Stimulated activated naive CD8-positive, alpha-beta T cell treated with anti-CD3 and anti-CD28 coated beads, Interleukin-15, amount 100 ng/mL, for 72 hours (primary cell): Measurements from ENCODE around the gene ANKLE2.
A peak's percentile ranks its signal among the peaks of the same experiment; 100 is the strongest.

Experiments used
- ATAC-seq: fragments of 150-1000 bp; cut with Tn5 transposase; 2 replicates; pipeline ENCODE4 v1.10.0; 2021; ENCODE audit warnings: mild to moderate bottlenecking, moderate library complexity
- DNase-seq, 2 donors: peaks; one replicate each; pipeline ENCODE4 v3.0.0; 2021 to 2022
- H3K27ac Mint-ChIP-seq, 2 donors: one replicate each; pipeline ENCODE4 v1.8.0; 2022; ENCODE audit warnings: mild to moderate bottlenecking in 2 of 2, mixed read lengths in 2 of 2, moderate library complexity in 2 of 2
- H3K27me3 Mint-ChIP-seq: one replicate; pipeline ENCODE4 v1.8.0; 2022; ENCODE audit warnings: mixed read lengths
- H3K4me1 Mint-ChIP-seq: one replicate; pipeline ENCODE4 v1.8.0; 2022; ENCODE audit warnings: mild to moderate bottlenecking, mixed read lengths
- H3K4me3 Mint-ChIP-seq, 2 donors: one replicate each; pipeline ENCODE4 v1.8.0; 2022; ENCODE audit warnings: mild to moderate bottlenecking in 2 of 2, mixed read lengths in 2 of 2, moderate library complexity in 1 of 2
- H3K9me3 Mint-ChIP-seq, 2 donors: one replicate each; pipeline ENCODE4 v1.8.0; 2022; ENCODE audit warnings: mixed read lengths in 2 of 2

The ANKLE2 gene

GRCh38 chr12:132739600-132740312, 21.9 kb downstream of the ANKLE2 start:
- Mint-ChIP-seq H3K9me3 (peaks cover 0 to 3% of the 10 kb centered on the region in 2 donors), H3K4me3 (no peak overlapping the region), H3K4me1 (peaks cover 8% of the 10 kb centered on the region), H3K27ac (peak overlapping the region in 1 of 2 donors; percentile 59), H3K27me3 (no peaks in the 10 kb centered on the region)
- DNase-seq, result no peak
- ATAC-seq, result no peak

- no peak for DNase-seq
- H3K9me3 Mint-ChIP-seq, result no peaks in the 10 kb centered on the region
- no peak overlapping the region for H3K4me3 Mint-ChIP-seq
- no peaks in the 10 kb centered on the region for H3K27me3 Mint-ChIP-seq
- H3K27ac Mint-ChIP-seq, result peak overlapping the region in 1 of 2 donors; percentile 86
- H3K4me1 Mint-ChIP-seq, result no peaks in the 10 kb centered on the region
- no peak for ATAC-seq
Observed at GRCh38 chr12:132736913-132737312, 24.7 kb downstream of the ANKLE2 start.

- Mint-ChIP-seq H3K9me3 (no peaks in the 10 kb centered on the region), H3K27ac (peak overlapping the region in 1 of 2 donors; percentile 19), H3K4me3 (no peak overlapping the region), H3K4me1 (no peaks in the 10 kb centered on the region), H3K27me3 (no peaks in the 10 kb centered on the region)
- ATAC-seq (no peak), DNase-seq (no peak)
Observed at GRCh38 chr12:132736378-132736777, 25.3 kb downstream of the ANKLE2 start.

- peak overlapping the region in 1 of 2 donors; percentile 88 for H3K27ac Mint-ChIP-seq
- no peak for ATAC-seq
- no peaks in the 10 kb centered on the region for H3K27me3 Mint-ChIP-seq
- no peaks in the 10 kb centered on the region for H3K4me1 Mint-ChIP-seq
- no peak for DNase-seq
- H3K4me3 Mint-ChIP-seq, result no peak overlapping the region
- no peaks in the 10 kb centered on the region for H3K9me3 Mint-ChIP-seq
Observed at GRCh38 chr12:132735496-132735895, 26.1 kb downstream of the ANKLE2 start.

GRCh38 chr12:132734206-132734605, 27.4 kb downstream of the ANKLE2 start:
- no peaks in the 10 kb centered on the region for H3K9me3 Mint-ChIP-seq
- DNase-seq, result no peak
- no peak overlapping the region for H3K4me3 Mint-ChIP-seq
- ATAC-seq, result no peak
- H3K27ac Mint-ChIP-seq, result peak overlapping the region in 1 of 2 donors; percentile 43
- peaks cover 9% of the 10 kb centered on the region for H3K4me1 Mint-ChIP-seq
- no peaks in the 10 kb centered on the region for H3K27me3 Mint-ChIP-seq

GRCh38 chr12:132731574-132731973, 30.1 kb downstream of the ANKLE2 start:
- H3K4me1 Mint-ChIP-seq, result peaks cover 16% of the 10 kb centered on the region
- no peak overlapping the region for H3K4me3 Mint-ChIP-seq
- no peaks in the 10 kb centered on the region for H3K27me3 Mint-ChIP-seq
- no peaks in the 10 kb centered on the region for H3K9me3 Mint-ChIP-seq
- H3K27ac Mint-ChIP-seq, result no peak overlapping the region
- no peak for DNase-seq
- no peak for ATAC-seq

GRCh38 chr12:132730353-132730752, 31.3 kb downstream of the ANKLE2 start:
- Mint-ChIP-seq H3K27ac (no peak overlapping the region), H3K9me3 (no peaks in the 10 kb centered on the region), H3K27me3 (no peaks in the 10 kb centered on the region), H3K4me1 (peaks cover 16% of the 10 kb centered on the region), H3K4me3 (no peak overlapping the region)
- ATAC-seq (no peak), DNase-seq (no peak)

- peak; percentile 32 for ATAC-seq
- no peak for DNase-seq
- Mint-ChIP-seq H3K9me3 (no peaks in the 10 kb centered on the region), H3K4me3 (no peak overlapping the region), H3K4me1 (peaks cover 16% of the 10 kb centered on the region), H3K27me3 (no peaks in the 10 kb centered on the region), H3K27ac (no peak overlapping the region)
Observed at GRCh38 chr12:132729541-132730320, 31.9 kb downstream of the ANKLE2 start.

GRCh38 chr12:132728502-132728901, 33.1 kb downstream of the ANKLE2 start:
- ATAC-seq, result no peak
- peak overlapping the region in 1 of 2 donors; percentile 71 for H3K27ac Mint-ChIP-seq

GRCh38 chr12:132727091-132727794, 34.4 kb downstream of the ANKLE2 start:
- Mint-ChIP-seq H3K4me3 (no peak overlapping the region), H3K9me3 (no peaks in the 10 kb centered on the region), H3K4me1 (peaks cover 16% of the 10 kb centered on the region), H3K27ac (peak overlapping the region in 1 of 2 donors; percentile 10), H3K27me3 (no peaks in the 10 kb centered on the region)
- ATAC-seq, result peak; percentile 59
- DNase-seq, result no peak

More at GRCh38 chr12:132728502-132728901, 33.1 kb downstream of the ANKLE2 start:
- H3K4me3 Mint-ChIP-seq, result no peak overlapping the region
- no peak for DNase-seq
- H3K4me1 Mint-ChIP-seq, result peaks cover 16% of the 10 kb centered on the region
- H3K27me3 Mint-ChIP-seq, result no peaks in the 10 kb centered on the region
- no peaks in the 10 kb centered on the region for H3K9me3 Mint-ChIP-seq

GRCh38 chr12:132726386-132726785, 35.2 kb downstream of the ANKLE2 start:
- ATAC-seq (no peak), DNase-seq (no peak)
- Mint-ChIP-seq H3K9me3 (no peaks in the 10 kb centered on the region), H3K4me1 (peaks cover 16% of the 10 kb centered on the region), H3K27ac (peak overlapping the region in 1 of 2 donors; percentile 10), H3K27me3 (no peaks in the 10 kb centered on the region), H3K4me3 (no peak overlapping the region)

- Mint-ChIP-seq H3K4me3 (no peak overlapping the region), H3K27ac (peak overlapping the region in 1 of 2 donors; percentile 19), H3K4me1 (peaks cover 8% of the 10 kb centered on the region), H3K27me3 (no peaks in the 10 kb centered on the region), H3K9me3 (no peaks in the 10 kb centered on the region)
- ATAC-seq (no peak), DNase-seq (no peak)
Observed at GRCh38 chr12:132724506-132725241, 37.0 kb downstream of the ANKLE2 start.

- H3K4me1 Mint-ChIP-seq, result peaks cover 4% of the 10 kb centered on the region
- DNase-seq (no peak), ATAC-seq (no peak)
- peak overlapping the region in 1 of 2 donors; percentile 68 for H3K27ac Mint-ChIP-seq
- H3K9me3 Mint-ChIP-seq, result no peaks in the 10 kb centered on the region
- H3K27me3 Mint-ChIP-seq, result no peaks in the 10 kb centered on the region
- H3K4me3 Mint-ChIP-seq, result no peak overlapping the region
Observed at GRCh38 chr12:132723764-132724140, 37.9 kb downstream of the ANKLE2 start.

- DNase-seq (no peak), ATAC-seq (no peak)
- Mint-ChIP-seq H3K4me3 (no peak overlapping the region), H3K27me3 (no peaks in the 10 kb centered on the region), H3K4me1 (peaks cover 4% of the 10 kb centered on the region), H3K27ac (peak overlapping the region; percentile 8 to 89), H3K9me3 (no peaks in the 10 kb centered on the region)
Observed at GRCh38 chr12:132723015-132723763, 38.4 kb downstream of the ANKLE2 start.
